Loucy (cell line): ENCODE data around the gene ABCC8.

Experiments
- H2AFZ ChIP-seq: fragments of 200-600 bp; sonication (generic); 2 replicates; pipeline ENCODE4 v1.6.0; 2016; ENCODE audit warnings: antibody characterized with exemption, mild to moderate bottlenecking, low read length, moderate library complexity
- H3F3A ChIP-seq: fragments of 200-600 bp; 2 replicates; pipeline ENCODE4 v1.6.0; 2016; ENCODE audit warnings: antibody characterized with exemption, low read depth, mild to moderate bottlenecking
- H3K27me3 ChIP-seq: fragments of 200-600 bp; sonication (generic); 2 replicates; pipeline ENCODE4 v1.6.1; 2014; ENCODE audit warnings: low read length, mild to moderate bottlenecking; ENCODE audit not compliant: insufficient read depth, poor library complexity, severe bottlenecking
- H3K36me3 ChIP-seq: fragments of 200-600 bp; sonication (generic); 2 replicates; pipeline ENCODE4 v1.6.1; 2016; ENCODE audit warnings: low read length; ENCODE audit not compliant: insufficient read depth
- H3K4me1 ChIP-seq: fragments of 200-600 bp; sonication (generic); 2 replicates; pipeline ENCODE4 v1.5.1; 2014; ENCODE audit warnings: low read length, mild to moderate bottlenecking; ENCODE audit not compliant: insufficient read depth, poor library complexity, severe bottlenecking
- H3K4me2 ChIP-seq: fragments of 200-600 bp; sonication (generic); 2 replicates; pipeline ENCODE4 v1.6.0; 2014; ENCODE audit warnings: antibody characterized with exemption, low read length, low read depth, mild to moderate bottlenecking; ENCODE audit not compliant: poor library complexity, severe bottlenecking
- H3K4me3 ChIP-seq: fragments of 200-600 bp; sonication (generic); 2 replicates; pipeline ENCODE4 v1.5.1; 2014; ENCODE audit warnings: low read length, mild to moderate bottlenecking, mixed read lengths; ENCODE audit not compliant: poor library complexity, severe bottlenecking
- H3K79me2 ChIP-seq: fragments of 200-600 bp; sonication (generic); 2 replicates; pipeline ENCODE4 v1.6.1; 2014; ENCODE audit warnings: low read length; ENCODE audit not compliant: insufficient read depth
- H3K9ac ChIP-seq: fragments of 200-600 bp; sonication (generic); 2 replicates; pipeline ENCODE4 v1.6.0; 2014; ENCODE audit warnings: mild to moderate bottlenecking, low read depth, low read length, moderate library complexity; ENCODE audit not compliant: poor library complexity, severe bottlenecking
- H3K9me2 ChIP-seq: fragments of 200-600 bp; sonication (generic); replicated peaks from 2 replicates; pipeline ENCODE4 v1.6.1; 2016; ENCODE audit warnings: low read depth, low read length, mixed read lengths
- H3K9me3 ChIP-seq: fragments of 200-600 bp; sonication (generic); 2 replicates; pipeline ENCODE4 v1.6.1; 2014; ENCODE audit warnings: mild to moderate bottlenecking, antibody characterized with exemption, low read length, low read depth; ENCODE audit not compliant: insufficient read depth
- H4K20me1 ChIP-seq: fragments of 200-600 bp; sonication (generic); 2 replicates; pipeline ENCODE4 v1.6.0; 2014; ENCODE audit warnings: antibody characterized with exemption, low read length, mild to moderate bottlenecking; ENCODE audit not compliant: insufficient read depth, poor library complexity, severe bottlenecking
- EZH2phosphoT487 ChIP-seq: fragments of 200-600 bp; IDR thresholded peaks from 2 replicates; pipeline ENCODE4 v1.6.1; 2018; ENCODE audit warnings: antibody characterized with exemption, mild to moderate bottlenecking, moderate library complexity, borderline replicate concordance
- TF ChIP-seq, protein P1 (sequence below): fragments of 200-600 bp; sonication (generic); conservative IDR thresholded peaks from 2 replicates; pipeline ENCODE4 v1.5.1; 2014; ENCODE audit warnings: mild to moderate bottlenecking, antibody characterized with exemption, low read length

ABCC8 gene

DNA sequence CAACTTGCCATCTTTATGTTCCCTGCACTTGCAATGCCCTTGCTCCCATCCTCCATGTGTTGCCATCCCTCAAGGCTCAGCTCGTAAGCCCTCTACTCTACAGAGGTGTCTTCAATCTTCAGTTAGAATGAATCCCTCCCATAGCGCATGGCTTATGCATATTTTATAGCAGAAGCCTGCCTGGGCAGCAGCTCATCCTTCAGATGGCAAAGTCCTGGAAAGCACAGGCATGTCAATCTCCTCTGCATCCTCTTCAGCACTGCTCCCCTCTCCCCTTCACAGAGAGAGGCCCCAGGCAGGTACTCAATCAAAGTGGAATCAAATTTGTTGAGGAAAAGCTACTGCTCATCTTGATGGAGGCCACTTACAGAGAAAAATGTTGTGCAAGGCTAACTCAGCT is 31.1 kb upstream of the ABCC8 start:
- no peaks in the 10 kb centered on the region for H3F3A ChIP-seq
- no peaks in the 10 kb centered on the region for H3K36me3 ChIP-seq
- TF ChIP-seq, protein P1, sequence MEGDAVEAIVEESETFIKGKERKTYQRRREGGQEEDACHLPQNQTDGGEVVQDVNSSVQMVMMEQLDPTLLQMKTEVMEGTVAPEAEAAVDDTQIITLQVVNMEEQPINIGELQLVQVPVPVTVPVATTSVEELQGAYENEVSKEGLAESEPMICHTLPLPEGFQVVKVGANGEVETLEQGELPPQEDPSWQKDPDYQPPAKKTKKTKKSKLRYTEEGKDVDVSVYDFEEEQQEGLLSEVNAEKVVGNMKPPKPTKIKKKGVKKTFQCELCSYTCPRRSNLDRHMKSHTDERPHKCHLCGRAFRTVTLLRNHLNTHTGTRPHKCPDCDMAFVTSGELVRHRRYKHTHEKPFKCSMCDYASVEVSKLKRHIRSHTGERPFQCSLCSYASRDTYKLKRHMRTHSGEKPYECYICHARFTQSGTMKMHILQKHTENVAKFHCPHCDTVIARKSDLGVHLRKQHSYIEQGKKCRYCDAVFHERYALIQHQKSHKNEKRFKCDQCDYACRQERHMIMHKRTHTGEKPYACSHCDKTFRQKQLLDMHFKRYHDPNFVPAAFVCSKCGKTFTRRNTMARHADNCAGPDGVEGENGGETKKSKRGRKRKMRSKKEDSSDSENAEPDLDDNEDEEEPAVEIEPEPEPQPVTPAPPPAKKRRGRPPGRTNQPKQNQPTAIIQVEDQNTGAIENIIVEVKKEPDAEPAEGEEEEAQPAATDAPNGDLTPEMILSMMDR: no peak
- no peak for TF ChIP-seq EZH2phosphoT487
- H3K79me2 ChIP-seq: no peaks in the 10 kb centered on the region
- H3K9me3 ChIP-seq: no peaks in the 10 kb centered on the region
- no peak overlapping the region for H3K9ac ChIP-seq
- no peaks in the 10 kb centered on the region for H3K9me2 ChIP-seq
- no peak overlapping the region for H3K4me3 ChIP-seq
- H2AFZ ChIP-seq: no peak overlapping the region
- no peaks in the 10 kb centered on the region for H3K27me3 ChIP-seq
- no peak overlapping the region for H3K4me2 ChIP-seq
- no peaks in the 10 kb centered on the region for H3K4me1 ChIP-seq
- no peaks in the 10 kb centered on the region for H4K20me1 ChIP-seq

DNA sequence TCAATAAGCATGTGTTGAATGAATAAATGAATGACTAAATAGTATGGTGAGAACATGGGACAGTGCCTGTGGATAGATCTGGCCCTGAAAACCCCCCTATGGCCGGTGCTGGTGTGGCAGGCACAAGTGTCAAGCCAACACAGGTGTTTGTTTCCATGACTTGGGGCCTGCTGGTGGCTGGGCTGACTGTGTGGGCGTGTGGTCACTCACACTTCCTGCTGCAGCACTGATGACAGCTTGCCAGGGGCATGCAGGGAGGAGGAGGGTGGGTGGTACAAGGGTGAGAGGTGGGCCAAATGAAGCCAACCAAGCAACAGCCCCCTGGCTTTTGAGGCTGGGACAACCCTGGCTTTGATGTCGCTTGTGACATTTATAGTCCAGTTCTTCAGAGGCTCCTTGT is 30.3 kb upstream of the ABCC8 start:
- no peaks in the 10 kb centered on the region for H3K4me1 ChIP-seq

DNA sequence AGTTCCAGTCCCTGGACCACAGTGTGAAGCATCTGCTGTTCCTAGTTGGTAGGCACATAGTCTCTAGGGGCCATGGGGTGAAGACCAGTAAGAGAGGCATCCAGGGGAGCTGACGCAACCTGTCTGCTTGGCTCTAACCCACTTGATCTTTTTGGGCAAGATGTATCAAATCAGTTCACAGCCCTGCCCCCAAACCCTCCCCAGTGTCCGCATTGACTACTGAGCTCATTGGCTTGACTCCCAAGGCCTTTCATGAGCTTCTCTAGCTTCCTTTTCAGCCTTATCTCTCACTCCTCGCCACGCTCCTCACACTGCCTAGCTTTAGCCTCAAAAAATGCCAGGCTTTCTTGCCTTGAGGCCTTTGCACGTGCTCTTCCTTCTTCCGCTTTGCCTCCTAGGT is 29.7 kb upstream of the ABCC8 start:
- no peak overlapping the region for H2AFZ ChIP-seq
- no peak overlapping the region for H3K4me2 ChIP-seq
- H4K20me1 ChIP-seq: no peaks in the 10 kb centered on the region
- H3F3A ChIP-seq: no peaks in the 10 kb centered on the region
- TF ChIP-seq, protein P1: no peak
- no peak for TF ChIP-seq EZH2phosphoT487
- no peaks in the 10 kb centered on the region for H3K9me2 ChIP-seq
- no peaks in the 10 kb centered on the region for H3K4me1 ChIP-seq
- no peaks in the 10 kb centered on the region for H3K79me2 ChIP-seq
- H3K27me3 ChIP-seq: no peaks in the 10 kb centered on the region
- no peak overlapping the region for H3K4me3 ChIP-seq
- no peaks in the 10 kb centered on the region for H3K36me3 ChIP-seq
- no peak overlapping the region for H3K9ac ChIP-seq
- no peaks in the 10 kb centered on the region for H3K9me3 ChIP-seq

More for the DNA sequence above, 30.3 kb upstream of the ABCC8 start:
- Histone ChIP-seq H3K9me3 (no peaks in the 10 kb centered on the region), H3K79me2 (no peaks in the 10 kb centered on the region), H3K27me3 (no peaks in the 10 kb centered on the region), H2AFZ (no peak overlapping the region), H3K36me3 (no peaks in the 10 kb centered on the region), H3F3A (no peaks in the 10 kb centered on the region), H4K20me1 (no peaks in the 10 kb centered on the region), H3K4me2 (no peak overlapping the region), H3K9me2 (no peaks in the 10 kb centered on the region), H3K4me3 (no peak overlapping the region), H3K9ac (no peak overlapping the region)
- TF ChIP-seq, protein P1: no peak; the same call in 1 of the 2 replicates
- TF ChIP-seq EZH2phosphoT487: no peak
